VCaP (cell line): ENCODE results near the gene CST5.

Experiments used
- H3K27ac ChIP-seq: fragments of 450-650 bp; 2 replicates; pipeline ENCODE4 v1.5.1; 2017
- CTCF ChIP-seq: fragments of 450-650 bp; conservative IDR thresholded peaks from 2 replicates; pipeline ENCODE4 v1.5.1; 2017; ENCODE audit warnings: mild to moderate bottlenecking, moderate library complexity

CST5 gene

GRCh38 chr20:23879328-23879798 lies at the start of gene CST5:
TSS of gene CST5 (minus strand) at chr20:23879748. CDS start at chr20:23879676, 72 bp downstream.
- H3K27ac ChIP-seq: no peak within 1 kb of the TSS

GRCh38 chr20:23928788-23929187 lies 49.2 kb upstream of the CST5 start:
- no peak overlapping the region for H3K27ac ChIP-seq
- no peak for TF ChIP-seq CTCF

More at GRCh38 chr20:23879328-23879798, at the start of gene CST5:
- TF ChIP-seq CTCF: no peak

- H3K27ac ChIP-seq: no peak overlapping the region
- no peak for TF ChIP-seq CTCF
Measured at GRCh38 chr20:23928353-23928752, 48.8 kb upstream of the CST5 start.

GRCh38 chr20:23926944-23927872 lies 47.7 kb upstream of the CST5 start:
- no peak overlapping the region for H3K27ac ChIP-seq
- no peak for TF ChIP-seq CTCF

GRCh38 chr20:23926526-23926880 lies 47.0 kb upstream of the CST5 start:
- TF ChIP-seq CTCF: no peak
- no peak overlapping the region for H3K27ac ChIP-seq

GRCh38 chr20:23925789-23926525 lies 46.4 kb upstream of the CST5 start:
- no peak overlapping the region for H3K27ac ChIP-seq
- no peak for TF ChIP-seq CTCF

- no peak overlapping the region for H3K27ac ChIP-seq
- TF ChIP-seq CTCF: no peak
Measured at GRCh38 chr20:23924751-23925150, 45.2 kb upstream of the CST5 start.
